22Rv1 (cell line): Measurements from ENCODE around the gene SGPL1.

Experiments
- ZFX ChIP-seq: fragments of 450-650 bp; IDR thresholded peaks from 2 replicates; pipeline ENCODE4 v1.6.1; 2017; ENCODE audit warnings: antibody characterized with exemption, borderline replicate concordance
- TF ChIP-seq, protein P1 (sequence below): fragments of 450-650 bp; IDR thresholded peaks from 2 replicates; pipeline ENCODE4 v1.5.1; 2017; ENCODE audit warnings: mild to moderate bottlenecking

DNA sequence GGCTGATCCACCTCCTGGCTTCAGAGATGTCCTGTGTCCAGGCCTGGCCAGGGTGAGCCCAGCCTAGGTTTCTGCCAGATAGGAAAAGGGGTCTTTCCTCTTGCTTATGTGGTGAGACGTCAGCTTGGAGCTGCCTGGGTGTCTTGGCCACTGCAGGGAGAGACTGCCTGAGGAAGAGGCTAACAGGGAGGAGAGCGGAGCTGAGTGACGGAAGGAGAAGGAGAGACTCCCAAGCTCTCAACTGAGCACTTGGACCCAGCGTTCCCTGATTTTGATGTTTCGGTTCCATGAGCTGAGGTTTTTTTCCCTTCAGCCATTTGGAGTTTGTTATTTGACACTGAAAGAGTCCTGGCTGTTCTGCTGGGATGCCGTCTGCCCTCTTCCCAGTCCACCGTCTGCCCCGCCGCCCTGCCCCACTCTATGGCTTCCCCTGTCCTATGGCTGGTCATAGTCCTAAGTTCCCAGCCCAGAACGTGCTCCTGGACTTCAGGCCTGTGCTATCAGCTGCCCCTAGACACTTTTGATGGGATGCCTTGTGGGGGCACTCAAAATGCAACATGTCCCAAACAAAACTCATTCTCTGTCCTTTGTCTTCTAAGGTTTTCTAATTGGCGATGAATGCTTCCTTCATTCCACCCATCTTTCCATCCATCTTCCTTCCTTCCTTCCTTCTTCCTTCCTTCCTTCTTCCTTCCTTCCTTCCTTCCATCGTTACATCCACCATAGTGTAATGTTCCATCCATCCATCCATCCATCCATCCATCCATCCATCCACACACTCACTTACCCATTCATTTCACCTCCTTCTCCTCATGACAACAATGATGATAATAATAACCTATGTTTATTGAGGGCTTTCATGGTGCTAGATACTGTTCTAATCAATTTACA lies 92.9 kb downstream of the SGPL1 start:
- TF ChIP-seq, protein P1, sequence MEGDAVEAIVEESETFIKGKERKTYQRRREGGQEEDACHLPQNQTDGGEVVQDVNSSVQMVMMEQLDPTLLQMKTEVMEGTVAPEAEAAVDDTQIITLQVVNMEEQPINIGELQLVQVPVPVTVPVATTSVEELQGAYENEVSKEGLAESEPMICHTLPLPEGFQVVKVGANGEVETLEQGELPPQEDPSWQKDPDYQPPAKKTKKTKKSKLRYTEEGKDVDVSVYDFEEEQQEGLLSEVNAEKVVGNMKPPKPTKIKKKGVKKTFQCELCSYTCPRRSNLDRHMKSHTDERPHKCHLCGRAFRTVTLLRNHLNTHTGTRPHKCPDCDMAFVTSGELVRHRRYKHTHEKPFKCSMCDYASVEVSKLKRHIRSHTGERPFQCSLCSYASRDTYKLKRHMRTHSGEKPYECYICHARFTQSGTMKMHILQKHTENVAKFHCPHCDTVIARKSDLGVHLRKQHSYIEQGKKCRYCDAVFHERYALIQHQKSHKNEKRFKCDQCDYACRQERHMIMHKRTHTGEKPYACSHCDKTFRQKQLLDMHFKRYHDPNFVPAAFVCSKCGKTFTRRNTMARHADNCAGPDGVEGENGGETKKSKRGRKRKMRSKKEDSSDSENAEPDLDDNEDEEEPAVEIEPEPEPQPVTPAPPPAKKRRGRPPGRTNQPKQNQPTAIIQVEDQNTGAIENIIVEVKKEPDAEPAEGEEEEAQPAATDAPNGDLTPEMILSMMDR = no peak
- TF ChIP-seq ZFX = no peak
